ENCODE results near the gene FBXW9.

FBXW9 gene

DNA sequence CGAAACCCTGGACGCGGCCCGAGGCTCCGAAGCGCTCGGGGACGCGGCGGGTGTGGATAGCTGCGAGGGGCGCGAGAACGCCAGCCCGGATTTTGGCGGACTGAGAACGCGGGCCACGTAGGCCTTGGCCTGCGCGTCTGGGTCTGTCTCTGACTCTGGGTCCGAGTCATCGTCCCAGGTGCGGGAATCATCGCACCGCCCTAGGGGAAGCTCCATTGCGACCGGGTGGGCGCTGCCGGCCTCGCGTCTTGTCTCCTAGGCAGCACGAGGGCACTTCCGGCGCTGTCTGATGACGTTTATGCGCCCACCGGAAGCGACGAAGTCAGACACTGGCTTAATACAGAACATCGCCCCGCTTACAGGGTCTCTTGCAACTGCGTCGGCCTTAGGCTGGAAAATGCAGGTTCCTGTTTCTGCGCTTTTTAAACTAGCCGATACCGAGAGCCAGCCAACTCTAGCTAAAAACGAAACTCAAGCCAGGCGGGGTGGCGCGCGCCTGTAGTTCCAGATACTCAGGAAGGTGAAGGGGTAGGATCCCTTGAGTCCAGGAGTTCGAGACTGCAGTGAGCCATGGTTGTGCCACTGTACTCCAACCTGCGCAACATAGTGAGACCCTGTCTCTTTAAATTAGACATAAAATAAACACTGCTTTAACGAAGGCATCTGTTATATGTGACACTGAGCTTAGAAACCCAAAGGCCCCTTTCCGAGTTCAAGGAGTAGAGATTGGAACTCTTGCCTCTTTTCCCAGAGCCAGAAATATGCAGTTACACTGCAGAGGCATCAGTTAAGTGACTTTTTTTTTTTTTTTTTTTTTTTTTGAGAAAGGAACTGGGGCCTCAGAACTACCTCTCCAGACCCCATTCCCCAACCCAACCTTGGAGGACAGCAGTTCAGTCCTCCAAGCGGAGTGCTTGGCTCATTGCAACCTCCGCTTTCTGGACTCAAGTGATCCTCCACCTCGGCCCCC is at the start of gene FBXW9 (continued):
- TF ChIP-seq ZBTB7A (tag by site-specific recombination; IDR thresholded peaks at IDR 0.05; ENCODE audit: low read depth) (peak; percentile 84), OVOL3 (tag by site-specific recombination; IDR thresholded peaks at IDR 0.05) (no peak; the same call in 1 of the 2 replicates), ZFHX2 (tag by site-specific recombination; conservative IDR thresholded peaks at IDR 0.05) (peak; percentile 41; the same call in 1 of the 2 replicates), SP7 (tag by site-specific recombination; IDR thresholded peaks at IDR 0.05) (peak; percentile 67; the same call in 1 of the 2 replicates), ZNF2 (tag by site-specific recombination; IDR thresholded peaks at IDR 0.05) (peak; percentile 60; the same call in 1 of the 2 replicates), KLF9 (tag by site-specific recombination; IDR thresholded peaks at IDR 0.05; ENCODE audit: low read depth) (peak; percentile 67; the same call in 1 of the 2 replicates), ZNF549 (tag by site-specific recombination; IDR thresholded peaks at IDR 0.05) (no peak), ZNF623 (tag by site-specific recombination; IDR thresholded peaks at IDR 0.05) (no peak), KLF10 (tag by site-specific recombination; IDR thresholded peaks at IDR 0.05) (peak; percentile 79; the same call in 1 of the 2 replicates), YY2 (tag by site-specific recombination; IDR thresholded peaks at IDR 0.05) (peak; percentile 78), ZBTB20 (tag by site-specific recombination; IDR thresholded peaks at IDR 0.05) (peak; percentile 83), ZNF843 (tag by site-specific recombination; IDR thresholded peaks at IDR 0.05) (peak; percentile 60; the same call in 1 of the 2 replicates), ZNF114 (tag by site-specific recombination; IDR thresholded peaks at IDR 0.05) (no peak), SALL2 (tag by site-specific recombination; IDR thresholded peaks at IDR 0.05; ENCODE audit: borderline replicate concordance) (no peak), ZNF302 (tag by site-specific recombination; IDR thresholded peaks at IDR 0.05; ENCODE audit: low read depth) (no peak), ZFP37 (tag by site-specific recombination; IDR thresholded peaks at IDR 0.05) (peak; percentile 68), YY1 (tag by site-specific recombination; IDR thresholded peaks at IDR 0.05) (peak; percentile 65; the same call in 1 of the 2 replicates)
- TF ChIP-seq, protein P1, sequence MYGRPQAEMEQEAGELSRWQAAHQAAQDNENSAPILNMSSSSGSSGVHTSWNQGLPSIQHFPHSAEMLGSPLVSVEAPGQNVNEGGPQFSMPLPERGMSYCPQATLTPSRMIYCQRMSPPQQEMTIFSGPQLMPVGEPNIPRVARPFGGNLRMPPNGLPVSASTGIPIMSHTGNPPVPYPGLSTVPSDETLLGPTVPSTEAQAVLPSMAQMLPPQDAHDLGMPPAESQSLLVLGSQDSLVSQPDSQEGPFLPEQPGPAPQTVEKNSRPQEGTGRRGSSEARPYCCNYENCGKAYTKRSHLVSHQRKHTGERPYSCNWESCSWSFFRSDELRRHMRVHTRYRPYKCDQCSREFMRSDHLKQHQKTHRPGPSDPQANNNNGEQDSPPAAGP (tag by site-specific recombination; IDR thresholded peaks at IDR 0.05): peak; percentile 74; the same call in 1 of the 2 replicates
- TF ChIP-seq, protein P2, sequence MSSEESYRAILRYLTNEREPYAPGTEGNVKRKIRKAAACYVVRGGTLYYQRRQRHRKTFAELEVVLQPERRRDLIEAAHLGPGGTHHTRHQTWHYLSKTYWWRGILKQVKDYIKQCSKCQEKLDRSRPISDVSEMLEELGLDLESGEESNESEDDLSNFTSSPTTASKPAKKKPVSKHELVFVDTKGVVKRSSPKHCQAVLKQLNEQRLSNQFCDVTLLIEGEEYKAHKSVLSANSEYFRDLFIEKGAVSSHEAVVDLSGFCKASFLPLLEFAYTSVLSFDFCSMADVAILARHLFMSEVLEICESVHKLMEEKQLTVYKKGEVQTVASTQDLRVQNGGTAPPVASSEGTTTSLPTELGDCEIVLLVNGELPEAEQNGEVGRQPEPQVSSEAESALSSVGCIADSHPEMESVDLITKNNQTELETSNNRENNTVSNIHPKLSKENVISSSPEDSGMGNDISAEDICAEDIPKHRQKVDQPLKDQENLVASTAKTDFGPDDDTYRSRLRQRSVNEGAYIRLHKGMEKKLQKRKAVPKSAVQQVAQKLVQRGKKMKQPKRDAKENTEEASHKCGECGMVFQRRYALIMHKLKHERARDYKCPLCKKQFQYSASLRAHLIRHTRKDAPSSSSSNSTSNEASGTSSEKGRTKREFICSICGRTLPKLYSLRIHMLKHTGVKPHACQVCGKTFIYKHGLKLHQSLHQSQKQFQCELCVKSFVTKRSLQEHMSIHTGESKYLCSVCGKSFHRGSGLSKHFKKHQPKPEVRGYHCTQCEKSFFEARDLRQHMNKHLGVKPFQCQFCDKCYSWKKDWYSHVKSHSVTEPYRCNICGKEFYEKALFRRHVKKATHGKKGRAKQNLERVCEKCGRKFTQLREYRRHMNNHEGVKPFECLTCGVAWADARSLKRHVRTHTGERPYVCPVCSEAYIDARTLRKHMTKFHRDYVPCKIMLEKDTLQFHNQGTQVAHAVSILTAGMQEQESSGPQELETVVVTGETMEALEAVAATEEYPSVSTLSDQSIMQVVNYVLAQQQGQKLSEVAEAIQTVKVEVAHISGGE (tag by site-specific recombination; conservative IDR thresholded peaks at IDR 0.05; ENCODE audit: low read depth): peak; percentile 88
- TF ChIP-seq, protein P3, sequence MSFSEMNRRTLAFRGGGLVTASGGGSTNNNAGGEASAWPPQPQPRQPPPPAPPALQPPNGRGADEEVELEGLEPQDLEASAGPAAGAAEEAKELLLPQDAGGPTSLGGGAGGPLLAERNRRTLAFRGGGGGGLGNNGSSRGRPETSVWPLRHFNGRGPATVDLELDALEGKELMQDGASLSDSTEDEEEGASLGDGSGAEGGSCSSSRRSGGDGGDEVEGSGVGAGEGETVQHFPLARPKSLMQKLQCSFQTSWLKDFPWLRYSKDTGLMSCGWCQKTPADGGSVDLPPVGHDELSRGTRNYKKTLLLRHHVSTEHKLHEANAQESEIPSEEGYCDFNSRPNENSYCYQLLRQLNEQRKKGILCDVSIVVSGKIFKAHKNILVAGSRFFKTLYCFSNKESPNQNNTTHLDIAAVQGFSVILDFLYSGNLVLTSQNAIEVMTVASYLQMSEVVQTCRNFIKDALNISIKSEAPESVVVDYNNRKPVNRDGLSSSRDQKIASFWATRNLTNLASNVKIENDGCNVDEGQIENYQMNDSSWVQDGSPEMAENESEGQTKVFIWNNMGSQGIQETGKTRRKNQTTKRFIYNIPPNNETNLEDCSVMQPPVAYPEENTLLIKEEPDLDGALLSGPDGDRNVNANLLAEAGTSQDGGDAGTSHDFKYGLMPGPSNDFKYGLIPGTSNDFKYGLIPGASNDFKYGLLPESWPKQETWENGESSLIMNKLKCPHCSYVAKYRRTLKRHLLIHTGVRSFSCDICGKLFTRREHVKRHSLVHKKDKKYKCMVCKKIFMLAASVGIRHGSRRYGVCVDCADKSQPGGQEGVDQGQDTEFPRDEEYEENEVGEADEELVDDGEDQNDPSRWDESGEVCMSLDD (tag by site-specific recombination; IDR thresholded peaks at IDR 0.05): no peak
- TF ChIP-seq, protein P4, sequence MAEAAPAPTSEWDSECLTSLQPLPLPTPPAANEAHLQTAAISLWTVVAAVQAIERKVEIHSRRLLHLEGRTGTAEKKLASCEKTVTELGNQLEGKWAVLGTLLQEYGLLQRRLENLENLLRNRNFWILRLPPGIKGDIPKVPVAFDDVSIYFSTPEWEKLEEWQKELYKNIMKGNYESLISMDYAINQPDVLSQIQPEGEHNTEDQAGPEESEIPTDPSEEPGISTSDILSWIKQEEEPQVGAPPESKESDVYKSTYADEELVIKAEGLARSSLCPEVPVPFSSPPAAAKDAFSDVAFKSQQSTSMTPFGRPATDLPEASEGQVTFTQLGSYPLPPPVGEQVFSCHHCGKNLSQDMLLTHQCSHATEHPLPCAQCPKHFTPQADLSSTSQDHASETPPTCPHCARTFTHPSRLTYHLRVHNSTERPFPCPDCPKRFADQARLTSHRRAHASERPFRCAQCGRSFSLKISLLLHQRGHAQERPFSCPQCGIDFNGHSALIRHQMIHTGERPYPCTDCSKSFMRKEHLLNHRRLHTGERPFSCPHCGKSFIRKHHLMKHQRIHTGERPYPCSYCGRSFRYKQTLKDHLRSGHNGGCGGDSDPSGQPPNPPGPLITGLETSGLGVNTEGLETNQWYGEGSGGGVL (tag by site-specific recombination; IDR thresholded peaks at IDR 0.05): no peak
- TF ChIP-seq, protein P5, sequence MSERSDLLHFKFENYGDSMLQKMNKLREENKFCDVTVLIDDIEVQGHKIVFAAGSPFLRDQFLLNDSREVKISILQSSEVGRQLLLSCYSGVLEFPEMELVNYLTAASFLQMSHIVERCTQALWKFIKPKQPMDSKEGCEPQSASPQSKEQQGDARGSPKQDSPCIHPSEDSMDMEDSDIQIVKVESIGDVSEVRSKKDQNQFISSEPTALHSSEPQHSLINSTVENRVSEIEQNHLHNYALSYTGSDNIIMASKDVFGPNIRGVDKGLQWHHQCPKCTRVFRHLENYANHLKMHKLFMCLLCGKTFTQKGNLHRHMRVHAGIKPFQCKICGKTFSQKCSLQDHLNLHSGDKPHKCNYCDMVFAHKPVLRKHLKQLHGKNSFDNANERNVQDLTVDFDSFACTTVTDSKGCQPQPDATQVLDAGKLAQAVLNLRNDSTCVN (tag by site-specific recombination; optimal IDR thresholded peaks at IDR 0.05): peak; percentile 53
- TF ChIP-seq, protein P6, sequence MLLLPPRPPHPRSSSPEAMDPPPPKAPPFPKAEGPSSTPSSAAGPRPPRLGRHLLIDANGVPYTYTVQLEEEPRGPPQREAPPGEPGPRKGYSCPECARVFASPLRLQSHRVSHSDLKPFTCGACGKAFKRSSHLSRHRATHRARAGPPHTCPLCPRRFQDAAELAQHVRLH (tag by site-specific recombination; IDR thresholded peaks at IDR 0.05): peak; percentile 74; the same call in 1 of the 2 replicates
- TF ChIP-seq, protein P7, sequence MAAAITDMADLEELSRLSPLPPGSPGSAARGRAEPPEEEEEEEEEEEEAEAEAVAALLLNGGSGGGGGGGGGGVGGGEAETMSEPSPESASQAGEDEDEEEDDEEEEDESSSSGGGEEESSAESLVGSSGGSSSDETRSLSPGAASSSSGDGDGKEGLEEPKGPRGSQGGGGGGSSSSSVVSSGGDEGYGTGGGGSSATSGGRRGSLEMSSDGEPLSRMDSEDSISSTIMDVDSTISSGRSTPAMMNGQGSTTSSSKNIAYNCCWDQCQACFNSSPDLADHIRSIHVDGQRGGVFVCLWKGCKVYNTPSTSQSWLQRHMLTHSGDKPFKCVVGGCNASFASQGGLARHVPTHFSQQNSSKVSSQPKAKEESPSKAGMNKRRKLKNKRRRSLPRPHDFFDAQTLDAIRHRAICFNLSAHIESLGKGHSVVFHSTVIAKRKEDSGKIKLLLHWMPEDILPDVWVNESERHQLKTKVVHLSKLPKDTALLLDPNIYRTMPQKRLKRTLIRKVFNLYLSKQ (tag by site-specific recombination; IDR thresholded peaks at IDR 0.05; ENCODE audit: borderline replicate concordance): no peak
